ENCODE results near the gene RBP2. TPM values are rescaled to one million over a fixed set of nuclear protein-coding genes. Genes with fewer than 3 reads are reported as not detected.

RBP2 gene
- total RNA-seq, 4 donors from 2014 or later, result 315 to 3,455 (median 1,233) TPM

DNA sequence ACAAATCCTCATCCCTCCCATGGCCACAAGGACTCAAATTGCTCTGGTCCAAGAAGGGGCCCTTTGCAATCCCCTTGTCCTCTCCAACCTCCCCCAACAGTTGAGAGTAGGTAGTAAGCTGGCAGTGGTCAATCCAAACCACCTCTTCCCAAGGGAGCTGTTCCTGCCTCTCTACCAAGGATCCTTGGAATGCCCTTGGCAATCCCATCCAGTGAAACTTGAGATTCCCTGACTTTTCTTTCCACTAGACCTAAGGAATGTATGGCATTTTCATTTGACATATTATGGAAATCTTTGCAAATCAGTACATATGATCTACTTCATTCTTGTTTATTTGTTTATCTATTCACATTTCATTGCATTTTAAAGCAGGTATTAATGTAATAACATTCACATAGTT, 4.8 kb upstream of the RBP2 start:
- H3K27ac ChIP-seq, result no peak overlapping the region
- peaks cover 0 to 12% (median 0%) of the 10 kb centered on the region in 4 donors for H3K4me1 ChIP-seq
- no peaks in the 10 kb centered on the region for H3K9me3 ChIP-seq
- TF ChIP-seq CTCF (IDR thresholded peaks at IDR 0.05) (no peak), POLR2A (IDR thresholded peaks at IDR 0.05) (no peak)
- no peaks in the 10 kb centered on the region for H3K27me3 ChIP-seq
- H3K36me3 ChIP-seq, result no peaks in the 10 kb centered on the region
- H3K4me3 ChIP-seq, result no peak overlapping the region
- no peak for DNase-seq

GRCh38 chr3:139480585-139480984, 4.3 kb upstream of the RBP2 start:
- no peaks in the 10 kb centered on the region for H3K36me3 ChIP-seq
- no peak overlapping the region for H3K4me3 ChIP-seq
- no peaks in the 10 kb centered on the region for H3K9me3 ChIP-seq
- no peak overlapping the region for H3K27ac ChIP-seq
- DNase-seq, result no peak
- H3K27me3 ChIP-seq, result no peaks in the 10 kb centered on the region
- peaks cover 0 to 12% (median 0%) of the 10 kb centered on the region in 4 donors for H3K4me1 ChIP-seq
- TF ChIP-seq CTCF (IDR thresholded peaks at IDR 0.05) (no peak), POLR2A (IDR thresholded peaks at IDR 0.05) (no peak)

GRCh38 chr3:139477710-139478640, 1.7 kb upstream of the RBP2 start:
- no peak overlapping the region for H3K4me3 ChIP-seq
- H3K4me1 ChIP-seq, result peaks cover 0 to 12% (median 0%) of the 10 kb centered on the region in 4 donors
- H3K9me3 ChIP-seq, result no peaks in the 10 kb centered on the region
- H3K27ac ChIP-seq, result peak overlapping the region in 3 of 4 donors; percentile 42 to 79 (median 62)
- H3K36me3 ChIP-seq, result no peaks in the 10 kb centered on the region
- no peaks in the 10 kb centered on the region for H3K27me3 ChIP-seq
- DNase-seq, result peak in 2 of 3 donors; percentile 59 to 79
- TF ChIP-seq CTCF (IDR thresholded peaks at IDR 0.05), result no peak
- TF ChIP-seq POLR2A (IDR thresholded peaks at IDR 0.05), result peak in 1 of 2 donors; percentile 74

- Histone ChIP-seq H3K27ac (peak overlapping the region in 3 of 4 donors; percentile 14 to 86 (median 23)), H3K4me3 (peak overlapping the region in 2 of 4 donors; percentile 35 to 50), H3K27me3 (no peaks in the 10 kb centered on the region), H3K4me1 (peaks cover 0 to 19% (median 0%) of the 10 kb centered on the region in 4 donors), H3K9me3 (no peaks in the 10 kb centered on the region), H3K36me3 (no peaks in the 10 kb centered on the region)
- TF ChIP-seq CTCF (IDR thresholded peaks at IDR 0.05), result no peak
- TF ChIP-seq POLR2A (IDR thresholded peaks at IDR 0.05), result peak; percentile 34 to 82
- DNase-seq, result peak in 1 of 3 donors; percentile 79
Measured at GRCh38 chr3:139473155-139473771, 3.1 kb downstream of the RBP2 start.

DNA sequence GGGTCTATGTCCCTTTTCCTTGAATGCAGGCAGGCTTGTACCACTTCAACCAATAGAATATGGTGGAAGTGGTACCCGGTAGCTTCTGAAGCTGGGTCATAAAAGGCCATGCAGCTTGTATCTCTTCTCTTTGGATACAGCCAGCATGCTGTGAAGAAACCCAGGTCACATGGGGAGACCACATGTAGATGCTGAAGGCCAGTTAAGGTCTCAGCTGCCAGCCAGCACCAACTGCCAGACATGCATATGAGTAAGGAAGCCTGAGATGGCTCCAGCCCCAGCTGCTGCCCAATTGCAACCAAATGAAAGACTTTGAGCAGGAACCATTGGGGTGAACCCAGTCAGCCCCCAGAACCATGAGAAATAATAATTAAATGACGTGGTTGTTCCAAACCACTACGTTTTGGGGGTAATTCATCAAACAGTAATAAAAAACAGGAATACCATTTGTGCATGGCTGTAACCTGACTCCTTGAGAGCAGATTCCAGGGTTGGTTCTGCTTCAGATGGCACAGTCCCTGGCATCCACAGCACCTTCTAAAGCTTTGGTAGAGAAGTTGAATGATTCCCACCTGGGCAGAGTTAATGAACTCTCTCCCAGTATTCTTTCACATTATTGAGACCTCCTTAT, 3.8 kb downstream of the RBP2 start:
- peak overlapping the region in 1 of 4 donors; percentile 86 for H3K27ac ChIP-seq

More for the DNA sequence above, 3.8 kb downstream of the RBP2 start:
- H3K4me1 ChIP-seq, result peaks cover 0 to 14% (median 0%) of the 10 kb centered on the region in 4 donors
- H3K36me3 ChIP-seq, result no peaks in the 10 kb centered on the region
- peak overlapping the region in 1 of 4 donors; percentile 42 for H3K4me3 ChIP-seq
- H3K27me3 ChIP-seq, result no peaks in the 10 kb centered on the region
- no peak for TF ChIP-seq POLR2A (IDR thresholded peaks at IDR 0.05)
- TF ChIP-seq CTCF (IDR thresholded peaks at IDR 0.05), result no peak
- DNase-seq, result no peak
- no peaks in the 10 kb centered on the region for H3K9me3 ChIP-seq
